CD4-positive, alpha-beta T cell treated with Interleukin-21 for 1 hour (primary cell): ENCODE results near the gene PPL.
"Not testable (repeated sequence)": the region's sequence is repeated elsewhere in the genome, so short reads cannot be mapped to it uniquely, and the experiment has no call there.

Experiments used
- DNase-seq: peaks from one replicate; pipeline ENCODE4 v3.0.0-alpha.2; 2020

The PPL gene

DNA sequence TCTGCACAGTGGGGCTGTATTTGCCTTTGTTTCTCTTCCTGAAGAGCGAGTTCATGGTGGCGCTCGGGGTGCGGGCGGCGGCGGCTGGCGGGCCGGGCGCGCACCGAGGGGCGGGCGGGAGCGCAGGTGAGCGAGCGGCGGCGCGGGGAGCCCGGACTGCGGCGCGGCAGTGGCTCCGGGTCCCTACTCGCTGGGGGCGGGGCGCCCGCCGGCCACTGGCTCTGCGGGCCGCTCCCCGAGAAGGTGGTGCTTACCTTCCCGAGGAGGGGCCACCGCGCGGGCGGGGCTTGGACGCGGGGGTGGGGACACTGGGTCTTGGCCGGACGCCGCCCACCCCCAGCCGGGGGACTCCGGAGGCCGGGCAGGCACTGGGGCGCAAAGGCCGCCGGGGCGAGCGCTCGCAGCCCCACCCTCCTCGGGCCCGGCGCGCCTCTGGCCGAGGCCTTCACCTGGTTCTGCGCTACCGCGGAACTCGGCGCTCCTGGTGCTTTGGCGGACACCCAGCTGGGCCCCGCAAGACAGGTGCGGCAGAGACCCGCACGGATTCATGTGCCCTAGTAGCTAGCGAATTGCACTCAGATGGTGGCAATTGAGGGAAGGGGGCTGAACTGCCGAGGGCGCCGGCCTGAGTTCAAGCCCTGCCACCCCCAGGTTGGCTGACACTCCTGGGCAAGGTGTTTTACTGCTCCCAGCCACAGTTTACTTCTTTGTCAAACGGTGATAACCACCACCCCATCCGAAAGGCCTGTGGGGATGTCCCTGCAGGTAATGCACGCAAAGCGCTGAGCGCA is at the start of gene PPL:
Gene PPL (minus strand): TSS at position 158 of the 791 bp plus-strand sequence. CDS start 103 bp downstream, at position 55.
- DNase-seq: no peak

GRCh38 chr16:4984174-4984990 is 47.4 kb upstream of the PPL start:
- DNase-seq: no peak

GRCh38 chr16:4982056-4982867 is 45.3 kb upstream of the PPL start:
- no peak for DNase-seq

DNA sequence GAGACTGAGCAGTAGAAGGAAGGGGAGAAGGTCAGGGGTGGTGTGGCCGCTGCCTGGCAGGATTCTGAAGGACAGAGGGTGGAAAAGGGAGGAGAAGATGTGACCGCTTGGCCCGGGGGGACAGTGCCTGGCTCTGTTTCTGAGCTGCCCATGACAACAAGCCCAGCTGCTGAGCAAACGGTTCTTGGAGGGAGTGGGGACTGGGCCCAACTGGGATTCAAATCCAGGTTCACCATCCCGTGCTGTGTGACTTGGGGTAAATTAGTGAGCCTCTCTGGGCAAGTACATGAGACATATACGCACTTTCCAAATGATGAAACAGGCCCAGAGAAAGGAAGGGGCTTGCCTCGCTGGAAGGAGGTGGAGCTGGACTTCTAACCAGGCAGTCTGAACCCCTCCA is 44.5 kb upstream of the PPL start:
- DNase-seq: no peak

- no peak for DNase-seq
Observed at GRCh38 chr16:4980691-4981090, 43.7 kb upstream of the PPL start.

GRCh38 chr16:4979736-4980660 is 43.0 kb upstream of the PPL start:
- no peak for DNase-seq

GRCh38 chr16:4979164-4979563 is 42.2 kb upstream of the PPL start:
- no peak for DNase-seq

DNA sequence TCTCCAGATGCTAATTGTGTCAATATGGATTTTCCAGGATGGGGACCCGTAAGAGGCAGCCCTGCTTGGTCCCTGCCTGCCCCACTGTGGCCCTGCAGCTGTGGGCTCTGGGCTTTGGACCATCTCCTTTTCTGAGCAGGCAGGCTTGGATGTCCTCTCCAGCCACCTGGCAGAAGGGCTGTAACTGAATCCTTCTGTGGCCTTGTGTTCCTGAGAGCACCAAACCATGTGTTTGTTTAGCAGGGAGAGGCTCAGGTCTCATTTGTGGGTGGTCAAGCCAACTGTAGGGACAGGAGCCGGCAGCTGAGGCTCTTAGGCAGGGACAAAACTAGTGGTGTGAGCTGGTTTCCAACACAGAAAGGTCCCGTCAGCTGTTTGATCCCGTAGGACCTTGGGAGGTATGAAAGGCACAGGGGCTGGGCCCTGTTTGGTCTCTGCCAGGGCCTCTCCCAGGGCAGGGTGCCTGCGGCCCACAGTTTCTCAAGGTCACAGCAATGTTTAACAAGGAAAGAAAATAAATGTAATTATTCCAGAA is 39.7 kb upstream of the PPL start:
- DNase-seq: no peak

DNA sequence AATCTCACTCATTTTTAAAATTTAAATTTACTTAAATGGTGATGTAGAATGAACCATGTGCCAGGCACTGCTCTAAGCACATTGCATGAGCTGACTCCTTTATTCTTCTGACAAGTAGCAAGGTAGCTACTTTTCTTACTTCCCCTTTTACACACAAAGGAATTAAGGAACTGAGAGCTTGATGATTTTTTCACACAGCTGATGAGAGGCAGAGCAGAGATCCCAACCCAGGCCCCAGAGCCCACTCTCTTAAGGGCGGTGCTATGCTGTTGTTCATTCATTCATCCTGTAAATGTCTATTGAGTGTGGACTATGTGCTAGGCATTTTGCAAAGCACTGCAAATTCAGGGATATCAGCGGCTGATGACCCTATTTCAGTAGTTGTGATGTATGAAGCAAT is 39.1 kb upstream of the PPL start:
- no peak for DNase-seq

DNA sequence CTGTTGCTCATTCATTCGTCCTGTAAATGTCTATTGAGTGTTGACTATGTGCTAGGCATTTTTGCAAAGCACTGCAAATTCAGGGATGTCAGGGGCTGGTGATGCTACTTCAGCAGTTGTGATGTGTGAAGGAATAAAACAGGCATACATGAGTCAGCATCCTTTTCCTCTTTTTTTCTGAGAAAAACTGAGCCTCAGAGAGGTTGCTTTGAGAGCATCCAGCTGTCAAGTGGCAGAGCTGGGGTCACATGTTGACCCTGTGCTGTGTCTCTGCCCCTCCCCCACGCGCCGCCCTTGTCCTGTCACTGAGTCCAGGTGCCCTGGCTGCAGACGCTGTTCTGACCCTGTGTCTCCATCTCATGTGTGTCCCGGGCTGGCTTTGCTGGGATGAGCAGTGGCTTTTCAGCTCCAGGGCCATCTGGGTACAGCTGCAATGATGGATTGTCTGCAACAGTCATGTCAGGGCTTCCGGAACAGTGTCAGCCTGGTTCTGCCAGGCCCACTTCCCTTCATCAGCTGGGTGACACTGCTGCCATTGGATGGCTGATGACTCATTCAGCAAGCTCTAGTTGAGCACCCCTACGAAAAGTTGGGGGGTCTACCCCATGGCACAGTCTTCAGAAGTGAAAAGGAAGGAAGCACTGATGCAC is 36.1 kb upstream of the PPL start:
- no peak for DNase-seq

DNA sequence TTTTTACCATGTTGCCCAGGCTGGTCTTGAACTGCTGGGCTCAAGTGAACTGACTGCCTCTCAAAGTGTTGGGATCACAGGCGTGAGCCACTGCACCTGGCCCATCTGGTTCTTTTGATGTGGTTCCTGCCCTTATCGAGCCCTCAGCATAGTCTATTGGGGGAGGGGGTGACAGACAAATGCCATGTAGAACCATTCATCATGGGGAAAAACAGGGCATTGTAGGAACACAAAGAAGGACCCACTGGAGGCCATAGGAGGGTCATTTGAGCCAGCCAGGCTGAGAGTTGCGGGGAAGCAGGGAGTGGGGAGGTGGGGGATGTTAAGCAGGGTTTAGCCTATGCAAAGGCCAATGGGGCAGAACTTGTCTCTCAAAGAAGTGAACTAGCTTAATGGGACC is 33.1 kb upstream of the PPL start:
- DNase-seq: no peak

DNA sequence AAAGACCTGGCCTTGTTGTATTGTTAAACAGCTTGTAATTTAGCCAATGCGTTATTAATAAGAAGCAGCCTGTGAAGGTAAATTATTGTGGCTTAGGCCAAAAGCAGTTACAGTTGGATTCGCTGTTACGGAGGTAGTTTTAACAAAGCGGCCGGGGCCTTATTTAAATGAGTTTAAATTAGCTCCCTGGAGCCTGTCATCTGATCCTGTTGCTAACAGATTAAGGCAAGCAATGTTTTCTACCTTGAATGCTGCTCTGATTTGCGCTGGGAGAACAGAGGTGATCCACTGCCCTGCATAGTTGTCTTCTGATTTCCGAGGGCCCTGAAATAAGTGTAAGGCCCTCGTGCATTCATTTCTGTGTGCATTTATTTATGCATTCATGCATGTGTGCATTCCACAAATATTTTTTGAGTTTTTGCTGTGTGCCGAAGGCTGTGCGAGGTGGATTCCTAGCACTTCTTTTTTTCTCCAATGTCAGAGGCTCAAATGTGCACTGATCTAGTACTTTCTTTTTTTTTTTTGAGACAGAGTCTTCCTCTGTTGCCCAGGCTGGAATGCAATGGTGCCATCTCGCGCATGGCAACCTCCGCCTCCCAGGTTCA is 32.0 kb upstream of the PPL start:
- DNase-seq: no peak

DNA sequence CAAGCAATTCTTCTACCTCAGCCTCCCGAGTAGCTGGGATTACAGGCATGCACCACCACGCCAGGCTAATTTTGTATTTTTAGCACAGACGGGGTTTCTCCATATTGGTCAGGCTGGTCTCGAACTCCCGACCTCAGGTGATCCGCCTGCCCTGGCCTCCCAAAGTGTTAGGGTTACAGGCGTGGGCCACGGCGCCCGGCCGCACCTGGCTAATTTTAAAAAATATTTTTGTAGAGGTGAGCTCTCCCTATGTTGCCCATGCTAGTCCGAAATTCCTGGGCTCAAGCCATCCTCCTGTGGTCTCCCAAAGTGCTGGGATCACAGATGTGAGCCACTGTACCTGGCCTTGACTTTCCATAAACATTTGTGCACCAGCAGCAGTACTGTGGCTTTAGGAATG is 31.3 kb upstream of the PPL start:
- not testable (repeated sequence) for DNase-seq

GRCh38 chr16:4966736-4967453 is 29.9 kb upstream of the PPL start:
- DNase-seq: no peak

DNA sequence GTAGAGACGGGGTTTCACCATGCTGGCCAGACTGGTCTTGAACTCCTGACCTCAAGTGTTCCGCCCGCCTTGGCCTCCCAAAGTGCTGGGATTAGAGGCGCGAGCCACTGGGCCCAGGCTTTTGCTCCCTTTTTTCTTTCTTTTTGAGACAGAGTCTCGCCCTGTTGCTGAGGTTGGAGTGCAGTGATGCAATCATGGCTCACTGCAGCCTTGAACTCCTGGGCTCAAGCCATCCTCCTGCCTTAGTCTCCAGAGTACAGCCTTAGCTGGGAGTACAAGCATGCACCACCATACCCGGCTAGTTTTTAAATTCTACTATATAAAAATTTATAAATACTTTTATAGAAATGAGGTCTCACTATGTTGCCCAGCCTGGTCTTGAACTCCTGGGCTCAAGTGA is 26.6 kb upstream of the PPL start:
- not testable (repeated sequence) for DNase-seq

- DNase-seq: no peak
Observed at GRCh38 chr16:4962716-4963115, 25.8 kb upstream of the PPL start.

DNA sequence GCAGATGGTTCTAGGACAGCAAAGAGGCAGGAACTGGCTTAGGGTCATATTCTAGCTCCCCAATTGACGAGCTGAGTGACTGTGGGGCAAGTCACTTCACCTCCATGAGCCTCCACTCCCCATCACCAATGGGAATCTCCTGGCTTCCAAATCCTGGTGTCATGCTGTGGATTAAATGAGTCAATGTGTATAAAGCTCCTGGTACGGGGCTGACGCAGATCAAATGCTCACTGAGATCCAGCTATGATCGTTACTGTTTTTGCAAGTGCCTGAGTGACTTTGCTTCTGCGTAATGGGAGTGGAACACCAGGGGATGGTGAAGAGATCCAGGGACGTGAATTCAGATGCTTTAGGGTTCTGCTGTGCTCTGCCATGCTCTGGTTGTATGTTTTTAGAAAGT is 23.6 kb upstream of the PPL start:
- DNase-seq: no peak

- no peak for DNase-seq
Observed at GRCh38 chr16:4958510-4959438, 21.8 kb upstream of the PPL start.
